Natural killer cell treated with Interleukin-12 subunit alpha and Interleukin-12 subunit beta and Interleukin-15 and Interleukin-18, amount 100 ng/mL, for 72 hours (primary cell): ENCODE measurements around the gene SNX6. TPM values are rescaled to one million over a fixed set of nuclear protein-coding genes. Genes with fewer than 3 reads are reported as not detected.

Experiments used
- ATAC-seq, 2 donors: fragments of 150-1000 bp; cut with Tn5 transposase in 1 of 2; sonication (Bioruptor Pico), chemical (Tn5 transposase) in 1 of 2; 2 replicates each; pipeline ENCODE4 v1.10.0; 2021
- DNase-seq: peaks from one replicate; pipeline ENCODE4 v3.0.0; 2022; ENCODE audit warnings: low spot score
- H3K27ac Mint-ChIP-seq, 2 donors: 1 replicate in 1 of 2; 2 replicates in 1 of 2; pipeline ENCODE4 v1.8.0; 2022; ENCODE audit warnings: mixed read lengths in 2 of 2, mild to moderate bottlenecking in 1 of 2, moderate library complexity in 1 of 2
- H3K27me3 Mint-ChIP-seq, 2 donors: 1 replicate in 1 of 2; 2 replicates in 1 of 2; pipeline ENCODE4 v1.8.0; 2022; ENCODE audit warnings: mixed read lengths in 2 of 2
- H3K36me3 Mint-ChIP-seq: one replicate; pipeline ENCODE4 v1.8.0; 2022; ENCODE audit warnings: mixed read lengths
- H3K4me1 Mint-ChIP-seq, 2 donors: 1 replicate in 1 of 2; 2 replicates in 1 of 2; pipeline ENCODE4 v1.8.0; 2022; ENCODE audit warnings: low read depth in 2 of 2, mixed read lengths in 2 of 2, mild to moderate bottlenecking in 1 of 2
- H3K4me3 Mint-ChIP-seq: one replicate; pipeline ENCODE4 v1.8.0; 2022; ENCODE audit warnings: mixed read lengths
- H3K9me3 Mint-ChIP-seq: 2 replicates; pipeline ENCODE4 v1.8.0; 2022; ENCODE audit warnings: mixed read lengths
- total RNA-seq, 2 donors: library from RNA; stranded (reverse); gene quantifications; one replicate each; pipeline ENCODE4 v1.2.3, GENCODE V29; 2022

SNX6 gene
- total RNA-seq, 2 donors from 2014 or later, result 71.0 to 77.3 TPM

- no peaks in the 10 kb centered on the region for H3K9me3 Mint-ChIP-seq
- peaks cover 6% of the 10 kb centered on the region for H3K36me3 Mint-ChIP-seq
- no peak overlapping the region for H3K4me3 Mint-ChIP-seq
- H3K27me3 Mint-ChIP-seq, result no peaks in the 10 kb centered on the region
- DNase-seq, result no peak
- peaks cover 34 to 38% of the 10 kb centered on the region in 2 donors for H3K4me1 Mint-ChIP-seq
- peak overlapping the region; percentile 2 to 53 for H3K27ac Mint-ChIP-seq
- ATAC-seq, result no peak
These were observed 9.1 kb downstream of the SNX6 start for GRCh38 chr14:34620839-34621238.

DNA sequence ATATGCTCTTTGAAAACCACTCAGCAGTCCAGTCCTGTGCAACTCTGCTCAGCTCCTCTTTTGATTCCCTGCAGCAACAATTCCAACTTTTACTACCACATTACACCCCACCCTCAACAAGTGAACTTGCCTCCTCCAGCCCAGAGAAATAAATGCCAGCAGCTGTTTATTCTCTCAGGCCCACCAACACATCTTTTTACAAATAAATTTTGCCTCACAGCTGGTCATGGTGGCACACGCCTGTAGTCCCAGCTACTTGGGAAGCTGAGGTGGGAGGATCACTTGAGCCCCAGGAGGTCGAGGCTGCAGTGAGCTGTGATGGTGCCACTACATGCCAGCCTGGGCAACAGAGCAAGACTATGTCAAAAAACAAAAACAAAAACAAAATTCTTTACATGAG is 9.8 kb downstream of the SNX6 start:
- Mint-ChIP-seq H3K4me1 (peaks cover 35 to 41% of the 10 kb centered on the region in 2 donors), H3K27me3 (no peaks in the 10 kb centered on the region), H3K9me3 (no peaks in the 10 kb centered on the region), H3K4me3 (no peak overlapping the region), H3K27ac (peak overlapping the region; percentile 27 to 79), H3K36me3 (peaks cover 6% of the 10 kb centered on the region)
- ATAC-seq (no peak), DNase-seq (no peak)

DNA sequence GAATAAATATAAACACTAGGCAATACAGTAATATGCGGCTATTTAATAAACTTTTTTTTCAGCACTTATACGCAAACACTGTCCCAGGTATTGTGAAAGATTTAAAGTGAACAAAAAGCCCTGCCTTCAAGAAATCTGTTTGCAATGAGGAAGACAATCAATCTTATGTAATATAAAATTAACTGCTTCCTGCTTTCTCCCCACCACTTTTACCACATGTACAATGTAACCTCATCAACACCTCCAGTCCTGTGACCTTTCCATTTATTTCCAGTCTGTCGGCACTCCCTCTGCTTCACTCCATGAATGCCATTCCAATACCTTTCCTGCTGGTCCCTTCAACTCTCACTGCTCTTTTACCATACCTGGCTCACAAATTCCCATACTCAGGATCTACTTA is 10.5 kb downstream of the SNX6 start:
- ATAC-seq (no peak), DNase-seq (no peak)
- Mint-ChIP-seq H3K4me1 (peaks cover 40 to 43% of the 10 kb centered on the region in 2 donors), H3K27me3 (no peaks in the 10 kb centered on the region), H3K9me3 (no peaks in the 10 kb centered on the region), H3K27ac (peak overlapping the region; percentile 27 to 79), H3K4me3 (peak overlapping the region; percentile 30), H3K36me3 (peaks cover 6% of the 10 kb centered on the region)

DNA sequence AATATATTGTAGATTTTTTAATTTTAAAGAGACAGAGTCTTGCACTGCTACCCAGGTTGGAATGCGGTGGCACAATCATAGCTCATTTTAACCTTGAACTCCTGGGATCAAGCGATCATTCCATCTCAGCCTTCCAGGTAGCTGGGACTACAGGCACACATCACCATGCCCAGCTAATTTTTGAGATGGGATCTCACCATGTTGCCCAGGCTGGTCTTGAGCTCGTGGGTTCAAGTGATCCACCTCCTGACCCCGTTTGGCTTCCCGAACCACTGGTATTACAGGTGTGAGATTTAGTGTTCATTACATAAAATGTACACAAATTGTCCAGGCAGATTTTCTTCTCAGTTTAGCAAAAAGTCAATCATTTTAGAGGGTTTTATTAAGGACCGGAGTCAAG is 13.6 kb downstream of the SNX6 start:
- H3K4me1 Mint-ChIP-seq, result peaks cover 21 to 34% of the 10 kb centered on the region in 2 donors
- ATAC-seq, result no peak
- H3K27ac Mint-ChIP-seq, result no peak overlapping the region

DNA sequence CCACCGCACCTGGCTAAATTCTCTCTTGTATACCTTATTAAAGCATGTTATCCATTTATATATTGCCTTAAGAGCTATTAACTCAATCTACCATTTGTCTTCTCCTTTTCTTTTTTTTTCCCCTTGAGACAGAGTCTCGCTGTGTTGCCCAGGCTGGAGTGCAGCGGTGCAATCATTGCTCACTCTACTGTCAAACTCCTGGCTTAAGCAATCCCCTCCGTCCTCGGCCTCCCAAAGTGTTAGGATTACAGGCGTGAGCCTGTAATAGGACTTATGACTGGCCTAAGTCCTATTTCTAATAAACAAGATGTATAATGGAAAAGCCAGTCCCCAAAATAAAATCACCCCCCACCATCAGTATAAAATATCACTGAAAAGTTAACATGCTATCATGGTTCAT is 14.4 kb downstream of the SNX6 start:
- no peaks in the 10 kb centered on the region for H3K27me3 Mint-ChIP-seq
- no peak overlapping the region for H3K4me3 Mint-ChIP-seq
- DNase-seq (no peak), ATAC-seq (no peak)
- peaks cover 17 to 30% of the 10 kb centered on the region in 2 donors for H3K4me1 Mint-ChIP-seq
- peak overlapping the region in 1 of 2 donors; percentile 79 for H3K27ac Mint-ChIP-seq
- no peaks in the 10 kb centered on the region for H3K9me3 Mint-ChIP-seq
- no peaks in the 10 kb centered on the region for H3K36me3 Mint-ChIP-seq

More for the DNA sequence above, 13.6 kb downstream of the SNX6 start:
- Mint-ChIP-seq H3K27me3 (no peaks in the 10 kb centered on the region), H3K4me3 (no peak overlapping the region), H3K36me3 (peaks cover under 1% of the 10 kb centered on the region), H3K9me3 (no peaks in the 10 kb centered on the region)
- DNase-seq, result no peak

- H3K27me3 Mint-ChIP-seq, result no peaks in the 10 kb centered on the region
- H3K27ac Mint-ChIP-seq, result peak overlapping the region in 1 of 2 donors; percentile 79
- DNase-seq (no peak), ATAC-seq (no peak)
- peaks cover 10 to 23% of the 10 kb centered on the region in 2 donors for H3K4me1 Mint-ChIP-seq
- H3K36me3 Mint-ChIP-seq, result no peaks in the 10 kb centered on the region
- no peak overlapping the region for H3K4me3 Mint-ChIP-seq
- H3K9me3 Mint-ChIP-seq, result no peaks in the 10 kb centered on the region
These were observed 15.3 kb downstream of the SNX6 start for GRCh38 chr14:34614638-34615037.

DNA sequence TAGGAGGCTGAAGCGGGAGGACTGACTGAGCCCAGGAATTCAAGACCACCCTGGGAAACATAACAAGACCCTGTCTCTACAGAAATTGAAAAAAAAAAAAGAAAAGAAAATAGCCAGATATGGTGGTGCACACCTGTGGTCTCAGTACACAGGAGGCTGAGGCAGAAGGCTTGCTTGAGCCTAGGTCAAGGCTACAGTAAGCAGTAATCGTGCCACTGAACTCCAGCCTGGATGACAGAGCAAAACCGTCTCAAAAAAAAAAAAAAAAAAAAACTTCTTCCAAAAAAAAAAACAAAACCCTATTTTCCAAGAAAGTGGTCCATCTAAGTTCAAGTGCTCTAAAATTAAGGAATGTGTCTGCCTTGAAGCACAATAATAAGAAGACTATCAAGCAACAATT is 19.8 kb downstream of the SNX6 start:
- no peaks in the 10 kb centered on the region for H3K27me3 Mint-ChIP-seq
- H3K36me3 Mint-ChIP-seq, result peaks cover 7% of the 10 kb centered on the region
- DNase-seq (no peak), ATAC-seq (no peak)
- no peak overlapping the region for H3K4me3 Mint-ChIP-seq
- H3K27ac Mint-ChIP-seq, result no peak overlapping the region
- H3K4me1 Mint-ChIP-seq, result peaks cover 5 to 11% of the 10 kb centered on the region in 2 donors
- no peaks in the 10 kb centered on the region for H3K9me3 Mint-ChIP-seq

- Mint-ChIP-seq H3K4me1 (no peaks in the 10 kb centered on the region), H3K4me3 (no peak overlapping the region), H3K9me3 (no peaks in the 10 kb centered on the region), H3K36me3 (peaks cover 19% of the 10 kb centered on the region), H3K27me3 (no peaks in the 10 kb centered on the region), H3K27ac (no peak overlapping the region)
- DNase-seq (no peak), ATAC-seq (no peak)
These were observed 24.5 kb downstream of the SNX6 start for GRCh38 chr14:34605461-34605860.

DNA sequence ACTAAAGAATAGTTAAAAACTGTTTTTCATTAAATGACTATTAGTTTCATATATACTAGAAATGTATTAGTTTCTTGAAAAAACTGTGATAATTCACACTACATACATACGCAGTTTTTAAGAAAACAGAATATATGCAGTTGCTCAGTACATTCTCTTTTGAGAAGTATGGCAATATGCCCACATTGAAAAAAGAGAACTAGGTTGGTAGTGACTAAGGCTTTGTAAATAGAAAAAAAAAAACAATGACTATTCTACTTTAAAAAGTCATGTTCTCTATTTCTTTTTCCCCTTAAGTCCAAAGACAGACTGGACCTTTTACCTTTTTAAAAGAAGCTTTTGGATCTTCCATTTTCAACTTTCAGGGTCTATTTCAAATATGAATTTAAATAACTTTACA is 25.0 kb downstream of the SNX6 start:
- H3K27ac Mint-ChIP-seq, result no peak overlapping the region
- DNase-seq, result no peak
- H3K9me3 Mint-ChIP-seq, result no peaks in the 10 kb centered on the region
- no peak overlapping the region for H3K4me3 Mint-ChIP-seq
- no peaks in the 10 kb centered on the region for H3K27me3 Mint-ChIP-seq
- H3K36me3 Mint-ChIP-seq, result peaks cover 24% of the 10 kb centered on the region
- no peaks in the 10 kb centered on the region for H3K4me1 Mint-ChIP-seq
- ATAC-seq, result no peak

DNA sequence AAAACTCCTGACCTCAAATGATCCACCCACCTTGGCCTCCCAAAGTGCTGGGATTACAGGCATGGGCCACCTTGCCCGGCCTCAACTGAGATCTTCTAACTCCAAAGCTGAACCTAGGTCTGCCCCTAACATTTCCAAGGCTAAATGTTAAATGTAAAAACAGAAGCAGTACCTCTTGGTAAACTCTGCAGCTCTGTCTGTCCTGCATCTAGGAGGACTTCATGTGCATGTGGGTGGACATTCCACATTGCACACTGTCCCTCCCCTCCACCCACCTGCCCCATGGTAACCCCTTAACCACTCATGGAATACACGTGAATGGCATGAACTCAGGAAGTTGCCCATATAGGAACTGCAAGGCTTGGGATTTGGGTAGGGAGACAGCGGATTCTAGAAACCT is 33.1 kb downstream of the SNX6 start:
- Mint-ChIP-seq H3K9me3 (no peaks in the 10 kb centered on the region), H3K4me1 (no peaks in the 10 kb centered on the region), H3K27ac (no peak overlapping the region), H3K4me3 (no peak overlapping the region), H3K27me3 (no peaks in the 10 kb centered on the region), H3K36me3 (peaks cover 21% of the 10 kb centered on the region)
- ATAC-seq, result no peak
- no peak for DNase-seq

GRCh38 chr14:34593740-34594375 is 36.1 kb downstream of the SNX6 start:
- Mint-ChIP-seq H3K4me3 (no peak overlapping the region), H3K36me3 (peaks cover 5% of the 10 kb centered on the region), H3K9me3 (no peaks in the 10 kb centered on the region), H3K4me1 (peaks cover 0 to 2% of the 10 kb centered on the region in 2 donors), H3K27ac (no peak overlapping the region), H3K27me3 (no peaks in the 10 kb centered on the region)
- no peak for ATAC-seq
- no peak for DNase-seq

- Mint-ChIP-seq H3K4me3 (no peak overlapping the region), H3K27ac (no peak overlapping the region), H3K9me3 (no peaks in the 10 kb centered on the region), H3K4me1 (peaks cover 0 to 2% of the 10 kb centered on the region in 2 donors), H3K36me3 (peaks cover 5% of the 10 kb centered on the region), H3K27me3 (no peaks in the 10 kb centered on the region)
- ATAC-seq (no peak), DNase-seq (no peak)
These were observed 37.3 kb downstream of the SNX6 start for GRCh38 chr14:34592623-34593022.

DNA sequence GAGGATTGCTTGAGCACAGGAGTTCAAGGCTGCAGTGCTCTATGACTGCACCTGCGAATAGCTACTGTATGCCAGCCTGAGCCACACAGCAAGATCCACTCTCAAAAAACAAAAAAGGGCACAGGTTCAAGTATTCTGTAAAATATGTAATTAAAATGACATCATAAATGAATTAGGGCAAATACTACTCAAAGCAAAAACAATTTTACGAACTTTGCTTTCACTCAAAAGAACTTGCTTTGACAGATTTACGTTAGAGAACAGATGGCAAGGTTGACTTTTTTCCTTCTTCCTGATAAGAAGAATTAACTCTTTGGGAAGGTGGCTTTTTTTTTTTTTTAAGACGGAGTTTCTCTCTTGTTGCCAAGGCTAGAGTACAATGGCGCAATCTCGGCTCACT is 46.4 kb downstream of the SNX6 start:
- Mint-ChIP-seq H3K4me3 (no peak overlapping the region), H3K27ac (no peak overlapping the region), H3K9me3 (no peaks in the 10 kb centered on the region), H3K27me3 (no peaks in the 10 kb centered on the region), H3K4me1 (no peaks in the 10 kb centered on the region), H3K36me3 (no peaks in the 10 kb centered on the region)
- DNase-seq, result no peak
- no peak for ATAC-seq

DNA sequence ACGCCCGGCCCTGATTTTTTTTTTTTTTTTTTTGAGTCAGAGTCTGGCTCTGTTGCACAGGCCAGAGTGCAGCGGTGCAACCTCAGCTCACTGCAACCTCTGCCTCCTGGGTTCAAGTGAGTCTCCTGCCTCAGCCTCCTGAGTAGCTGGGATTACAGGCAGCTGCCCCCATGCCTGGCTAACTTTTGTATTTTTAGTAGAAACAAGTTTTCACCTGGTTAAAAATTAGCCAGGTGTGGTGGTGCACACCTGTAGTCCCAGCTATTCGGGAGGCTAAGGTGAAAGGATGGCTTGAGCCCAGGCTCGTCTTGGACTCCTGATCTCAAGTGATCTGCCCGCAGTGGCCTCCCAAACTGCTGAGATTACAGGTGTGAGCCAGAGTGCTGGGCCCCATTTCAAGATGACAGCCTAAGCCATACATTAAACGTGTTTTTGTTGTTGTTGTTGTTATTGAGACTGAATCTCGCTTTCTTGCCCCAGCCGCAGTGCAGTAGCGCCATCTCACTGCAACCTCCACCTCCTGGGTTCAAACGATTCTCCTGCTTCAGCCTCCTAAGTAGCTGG is 47.7 kb downstream of the SNX6 start:
- Mint-ChIP-seq H3K4me3 (no peak overlapping the region), H3K27me3 (no peaks in the 10 kb centered on the region), H3K36me3 (peaks cover 4% of the 10 kb centered on the region), H3K27ac (no peak overlapping the region), H3K9me3 (no peaks in the 10 kb centered on the region), H3K4me1 (no peaks in the 10 kb centered on the region)
- no peak for ATAC-seq
- DNase-seq, result no peak

DNA sequence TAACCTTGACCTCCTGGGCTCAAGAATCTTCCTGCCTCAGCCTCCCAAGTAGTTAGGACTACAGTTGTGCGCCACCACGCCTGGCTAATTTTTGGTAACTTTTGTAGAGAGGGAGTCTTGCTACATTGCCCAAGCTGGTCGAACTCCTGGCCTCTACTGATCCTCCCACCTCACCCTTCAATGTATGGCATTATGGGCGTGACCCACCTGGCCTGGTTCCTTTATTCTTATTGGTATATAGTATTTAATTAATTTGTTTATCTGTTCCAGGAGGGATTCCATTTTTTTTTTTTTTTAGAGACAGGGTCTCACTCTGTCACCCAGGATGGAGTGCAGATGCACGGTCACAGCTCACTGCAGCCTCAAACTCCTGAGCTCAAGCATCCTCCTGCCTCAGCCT is 49.6 kb downstream of the SNX6 start:
- H3K4me3 Mint-ChIP-seq, result no peak overlapping the region
- H3K27ac Mint-ChIP-seq, result no peak overlapping the region
- no peak for ATAC-seq
- no peak for DNase-seq
- H3K4me1 Mint-ChIP-seq, result no peaks in the 10 kb centered on the region
- H3K9me3 Mint-ChIP-seq, result no peaks in the 10 kb centered on the region
- no peaks in the 10 kb centered on the region for H3K27me3 Mint-ChIP-seq
- H3K36me3 Mint-ChIP-seq, result peaks cover 5% of the 10 kb centered on the region
